Measurements from ENCODE around the gene IP6K3. TPM values are rescaled to one million over a fixed set of nuclear protein-coding genes. Genes with fewer than 3 reads are reported as not detected.
A peak's percentile ranks its signal among the peaks of the same experiment; 100 is the strongest.

Gene IP6K3
- total and polyA plus RNA-seq, 2 donors (not counting 1 experiment from before 2014, with no cell fraction given): not detected

GRCh38 chr6:33790910-33791309, 44.2 kb upstream of the IP6K3 start:
- H3K4me3 ChIP-seq (ENCODE audit: control extremely low read depth in 1 of 5, extremely low read depth in 1 of 5, insufficient read depth in 1 of 5, low read depth in 2 of 5, low read length in 4 of 5): no peak overlapping the region
- POLR2A ChIA-PET: no interaction called here

GRCh38 chr6:33790379-33790778, 43.7 kb upstream of the IP6K3 start:
- peak overlapping the region; percentile 42 for H3K27ac Mint-ChIP-seq
- H3K27me3 ChIP-seq (replicated peaks in 1 of 4; ENCODE audit: control extremely low read depth in 1 of 4, control insufficient read depth in 3 of 4, insufficient read depth in 4 of 4, low read length in 3 of 4): peaks cover 0 to 5% (median 0%) of the 10 kb centered on the region in 4 experiments
- no peak overlapping the region for H3K9ac ChIP-seq (ENCODE audit: low read length)
- H3K4me3 Mint-ChIP-seq: peak overlapping the region; percentile 24
- H3K4me1 ChIP-seq (ENCODE audit: control insufficient read depth in 2 of 2, insufficient read depth in 2 of 2, low read length in 2 of 2): peaks cover 30 to 33% of the 10 kb centered on the region in 2 donors
- no peak for DNase-seq
- POLR2A ChIA-PET: no interaction called here
- H3K79me2 ChIP-seq (ENCODE audit: control insufficient read depth, insufficient read depth, low read length): peaks cover 29% of the 10 kb centered on the region
- H3K4me3 ChIP-seq (ENCODE audit: control extremely low read depth in 1 of 5, extremely low read depth in 1 of 5, insufficient read depth in 1 of 5, low read depth in 2 of 5, low read length in 4 of 5): no peak overlapping the region
- no peaks in the 10 kb centered on the region for H3K9me3 ChIP-seq (ENCODE audit: control extremely low read depth in 1 of 3, control insufficient read depth in 2 of 3, insufficient read depth in 1 of 3, low read length in 2 of 3)
- no peak for TF ChIP-seq CTCF (IDR thresholded peaks at IDR 0.05)
- TF ChIP-seq EZH2 (IDR thresholded peaks at IDR 0.05; ENCODE audit: borderline replicate concordance, insufficient read depth, low read depth, low read length, poor library complexity, severe bottlenecking): no peak
- peaks cover 9% of the 10 kb centered on the region for H3K27me3 Mint-ChIP-seq
- CTCF ChIA-PET: no interaction called here
- H3K4me2 ChIP-seq (replicated peaks; ENCODE audit: low read depth, low read length, poor library complexity, severe bottlenecking): no peak overlapping the region
- no CpG with 5 or more reads among the region's 2 CpGs for WGBS (ENCODE audit: insufficient coverage)
- H3K9me3 Mint-ChIP-seq (ENCODE audit: insufficient read depth): no peaks in the 10 kb centered on the region
- no peak overlapping the region for H2AFZ ChIP-seq (ENCODE audit: insufficient read depth, low read depth, low read length, poor library complexity, severe bottlenecking)
- intact Hi-C loops (cut with micrococcal nuclease): no loop called here
- peaks cover 35% of the 10 kb centered on the region for H3K4me1 Mint-ChIP-seq
- H4K20me1 ChIP-seq (ENCODE audit: control insufficient read depth, insufficient read depth, low read length, poor library complexity, severe bottlenecking): peaks cover 26% of the 10 kb centered on the region
- no peak overlapping the region for H3K27ac ChIP-seq (ENCODE audit: low read length in 2 of 2)
- H3K36me3 ChIP-seq (replicated peaks in 1 of 2; ENCODE audit: control extremely low read depth in 1 of 2, control insufficient read depth in 1 of 2, extremely low read depth in 1 of 2, insufficient read depth in 2 of 2, low read length in 1 of 2): peaks cover 0 to 2% of the 10 kb centered on the region in 2 experiments
- ATAC-seq (ENCODE audit: low read depth): no peak

More at GRCh38 chr6:33790910-33791309, 44.2 kb upstream of the IP6K3 start:
- Histone ChIP-seq H3K4me2 (replicated peaks; ENCODE audit: low read depth, low read length, poor library complexity, severe bottlenecking) (no peak overlapping the region), H3K79me2 (ENCODE audit: control insufficient read depth, insufficient read depth, low read length) (peaks cover 23% of the 10 kb centered on the region), H2AFZ (ENCODE audit: insufficient read depth, low read depth, low read length, poor library complexity, severe bottlenecking) (no peak overlapping the region), H3K9ac (ENCODE audit: low read length) (no peak overlapping the region), H3K27ac (ENCODE audit: low read length in 2 of 2) (no peak overlapping the region), H3K36me3 (replicated peaks in 1 of 2; ENCODE audit: control extremely low read depth in 1 of 2, control insufficient read depth in 1 of 2, extremely low read depth in 1 of 2, insufficient read depth in 2 of 2, low read length in 1 of 2) (no peaks in the 10 kb centered on the region), H3K27me3 (replicated peaks in 1 of 4; ENCODE audit: control extremely low read depth in 1 of 4, control insufficient read depth in 3 of 4, insufficient read depth in 4 of 4, low read length in 3 of 4) (peaks cover 0 to 5% (median 0%) of the 10 kb centered on the region in 4 experiments), H3K4me1 (ENCODE audit: control insufficient read depth in 2 of 2, insufficient read depth in 2 of 2, low read length in 2 of 2) (peaks cover 25 to 27% of the 10 kb centered on the region in 2 donors), H3K9me3 (ENCODE audit: control extremely low read depth in 1 of 3, control insufficient read depth in 2 of 3, insufficient read depth in 1 of 3, low read length in 2 of 3) (no peaks in the 10 kb centered on the region), H4K20me1 (ENCODE audit: control insufficient read depth, insufficient read depth, low read length, poor library complexity, severe bottlenecking) (peaks cover 21% of the 10 kb centered on the region)
- peaks cover 9% of the 10 kb centered on the region for H3K27me3 Mint-ChIP-seq
- ATAC-seq (ENCODE audit: low read depth): no peak
- WGBS (ENCODE audit: insufficient coverage): 100% methylated on average over 4 of the region's 5 CpGs
- TF ChIP-seq CTCF (IDR thresholded peaks at IDR 0.05) (no peak), EZH2 (IDR thresholded peaks at IDR 0.05; ENCODE audit: borderline replicate concordance, insufficient read depth, low read depth, low read length, poor library complexity, severe bottlenecking) (no peak)
- DNase-seq: no peak
- no peak overlapping the region for H3K27ac Mint-ChIP-seq
- H3K4me1 Mint-ChIP-seq: peaks cover 29% of the 10 kb centered on the region
- no peaks in the 10 kb centered on the region for H3K9me3 Mint-ChIP-seq (ENCODE audit: insufficient read depth)
- H3K4me3 Mint-ChIP-seq: no peak overlapping the region
- intact Hi-C loops (cut with micrococcal nuclease): no loop called here
- CTCF ChIA-PET: no interaction called here
